HepG2 (cell line): ENCODE measurements around the gene EGFLAM. TPM values are rescaled to one million over a fixed set of nuclear protein-coding genes. Genes with fewer than 3 reads are reported as not detected.
A peak's percentile ranks its signal among the peaks of the same experiment; 100 is the strongest.

Experiments used
- ARID5B ChIP-seq: IDR thresholded peaks from 2 replicates; pipeline ENCODE4 v1.4.0; 2020; ENCODE audit warnings: mild to moderate bottlenecking, missing genetic modification reagents
- BRD4 ChIP-seq: sonication (generic); formaldehyde crosslinking; IDR thresholded peaks from 2 replicates; pipeline ENCODE4 v1.4.0; 2020; ENCODE audit warnings: missing genetic modification reagents
- CCAR2 ChIP-seq: fragments of 200-400 bp; formaldehyde crosslinking; optimal IDR thresholded peaks from 2 replicates; pipeline ENCODE3; 2018; ENCODE audit warnings: low read depth, mild to moderate bottlenecking, low read length, moderate library complexity
- EED ChIP-seq: sonication (generic); formaldehyde crosslinking; IDR thresholded peaks from 2 replicates; pipeline ENCODE4 v1.5.0; 2020; ENCODE audit warnings: mild to moderate bottlenecking, missing genetic modification reagents
- FOSL2 ChIP-seq: sonication (generic); formaldehyde crosslinking; IDR thresholded peaks from 2 replicates; pipeline ENCODE4 v1.4.0; 2020; ENCODE audit warnings: missing genetic modification reagents
- FOXP1 ChIP-seq, 2 experiments: fragments of 450-650 bp in 1 of 2; IDR thresholded peaks; 2 replicates each; pipeline ENCODE4 v1.6.1; 2017 to 2018; ENCODE audit warnings: antibody characterized with exemption in 1 of 2
- KDM2A ChIP-seq: sonication (generic); formaldehyde crosslinking; IDR thresholded peaks from 2 replicates; pipeline ENCODE4 v1.4.0; 2020; ENCODE audit warnings: low read depth, missing genetic modification reagents, borderline replicate concordance
- NCOA2 ChIP-seq: sonication (generic); formaldehyde crosslinking; IDR thresholded peaks from 2 replicates; pipeline ENCODE4 v1.8.0; 2022; ENCODE audit warnings: inconsistent platforms
- NCOR1 ChIP-seq: fragments of 200-600 bp; sonication (generic); IDR thresholded peaks from 2 replicates; pipeline ENCODE4 v1.7.0; 2017; ENCODE audit warnings: antibody characterized with exemption, low read length, borderline replicate concordance
- PCBP2 ChIP-seq: fragments of 200-400 bp; formaldehyde crosslinking; optimal IDR thresholded peaks from 2 replicates; pipeline ENCODE3; 2018; ENCODE audit warnings: low read length, low read depth; ENCODE audit not compliant: poor library complexity, severe bottlenecking
- RBM39 ChIP-seq: fragments of 200-400 bp; formaldehyde crosslinking; IDR thresholded peaks from one replicate; pipeline ENCODE4 v1.6.1; 2018; ENCODE audit warnings: antibody characterized with exemption, mild to moderate bottlenecking, low read depth, low read length; ENCODE audit not compliant: poor library complexity, severe bottlenecking
- SMC3 ChIP-seq: IDR thresholded peaks from 2 replicates; pipeline ENCODE4 v1.6.1; 2011; ENCODE audit warnings: low read length, improper control_type of control experiment
- SOX13 ChIP-seq, 3 experiments: fragments of 450-650 bp in 1 of 3; sonication (generic) in 1 of 3; formaldehyde crosslinking in 1 of 3; IDR thresholded peaks in 2 of 3; conservative IDR thresholded peaks in 1 of 3; 2 replicates each; pipeline versions ENCODE4 v1.5.0 to v1.6.1; 2016 to 2020; ENCODE audit warnings: antibody characterized with exemption in 1 of 3, mild to moderate bottlenecking in 1 of 3, missing compliant biosample characterization in 1 of 3, missing genetic modification reagents in 1 of 3, moderate library complexity in 1 of 3
- TFE3 ChIP-seq: IDR thresholded peaks from 2 replicates; pipeline ENCODE4 v1.6.1; 2016
- XRCC5 ChIP-seq: fragments of 200-400 bp; formaldehyde crosslinking; optimal IDR thresholded peaks from 2 replicates; pipeline ENCODE3; 2017; ENCODE audit warnings: mild to moderate bottlenecking, low read length
- ZNF253 ChIP-seq: sonication (generic); formaldehyde crosslinking; IDR thresholded peaks from 2 replicates; pipeline ENCODE4 v1.8.0; 2022; ENCODE audit warnings: mild to moderate bottlenecking, missing genetic modification reagents, borderline replicate concordance
- ZNF607 ChIP-seq: sonication (generic); formaldehyde crosslinking; IDR thresholded peaks from 2 replicates; pipeline ENCODE4 v1.5.1; 2020; ENCODE audit warnings: missing genetic modification reagents, mild to moderate bottlenecking, borderline replicate concordance
- ZNF614 ChIP-seq: IDR thresholded peaks from 2 replicates; pipeline ENCODE4 v1.6.1; 2018; ENCODE audit warnings: missing biosample characterization, missing genetic modification reagents, inconsistent platforms, borderline replicate concordance
- ZSCAN30 ChIP-seq: sonication (generic); formaldehyde crosslinking; IDR thresholded peaks from 2 replicates; pipeline ENCODE4 v1.5.0; 2020; ENCODE audit warnings: mild to moderate bottlenecking, missing genetic modification reagents
- polyA plus RNA-seq, 8 experiments: library from polyadenylated mRNA; depleted of rRNA in 3 of 8; stranded (reverse) in 7 of 8; unstranded in 1 of 8; fragments of >200 nt; fragmentation: Illumina TruSeq in 4 of 8; extraction: Trizol in 4 of 8; gene quantifications; 2 replicates each; pipeline versions ENCODE4 v1.2.1 to v1.2.3, GENCODE V29; 2011 to 2016; ENCODE audit warnings: low read depth in 4 of 8, missing spikeins in 1 of 8, mixed read lengths in 1 of 8; ENCODE audit not compliant: insufficient read depth in 1 of 8
- total RNA-seq, 5 experiments: library from RNA; depleted of rRNA; stranded (reverse); fragments of >200 nt; fragmentation: Illumina TruSeq; extraction: Trizol; gene quantifications; 2 replicates each; pipeline ENCODE4 v1.2.3, GENCODE V29; 2016; ENCODE audit warnings: low read depth in 1 of 5
- TF ChIP-seq, protein P1 (sequence below): sonication (generic); formaldehyde crosslinking; conservative IDR thresholded peaks from 2 replicates; pipeline ENCODE4 v1.4.0; 2020; ENCODE audit warnings: missing genetic modification reagents
- TF ChIP-seq, protein P2 (sequence below): sonication (generic); IDR thresholded peaks from 2 replicates; pipeline ENCODE4 v1.6.1; 2016; ENCODE audit warnings: low read depth, borderline replicate concordance
- TF ChIP-seq, protein P3 (sequence below), 2 experiments: fragments of 450-650 bp in 1 of 2; sonication (generic) in 1 of 2; formaldehyde crosslinking; IDR thresholded peaks; 2 replicates each; pipeline versions ENCODE4 v1.5.0 to v1.8.0; 2020 to 2022; ENCODE audit warnings: mild to moderate bottlenecking in 1 of 2, missing genetic modification reagents in 1 of 2

EGFLAM gene
- total and polyA plus RNA-seq, 2 of the 13 experiments (the other 11 are each of a cell fraction or from before 2014, with no cell fraction given) = not detected

- TF ChIP-seq ZSCAN30 (CRISPR knock-in tag) (no peak), BRD4 (CRISPR knock-in tag) (no peak), PCBP2 (no peak), FOXP1 (IDR thresholded peaks at IDR 0.05) (no peak), FOXP1 (CRISPR knock-in tag; IDR thresholded peaks at IDR 0.05) (peak; percentile 41; the same call in 1 of the 2 replicates), NCOA2 (CRISPR knock-in tag) (peak; percentile 59), FOSL2 (CRISPR knock-in tag) (peak; percentile 74), NCOR1 (peak; percentile 60; the same call in 1 of the 2 replicates), SOX13 (IDR thresholded peaks at IDR 0.05) (no peak), SOX13 (CRISPR knock-in tag; conservative IDR thresholded peaks at IDR 0.05 in 1 of 2, IDR thresholded peaks at IDR 0.05 in 1 of 2) (peak in 1 of 2 experiments; percentile 59; a peak in 1 of 4 replicates), SMC3 (peak; percentile 80), ZNF607 (CRISPR knock-in tag) (peak; percentile 37; the same call in 1 of the 2 replicates), ZNF614 (CRISPR knock-in tag) (peak; percentile 99), KDM2A (CRISPR knock-in tag) (peak; percentile 57; the same call in 1 of the 2 replicates), EED (CRISPR knock-in tag) (no peak), TFE3 (peak; percentile 86), ZNF253 (CRISPR knock-in tag) (no peak), CCAR2 (no peak), RBM39 (no peak), ARID5B (peak; percentile 86), XRCC5 (peak; percentile 90)
- TF ChIP-seq, protein P1, sequence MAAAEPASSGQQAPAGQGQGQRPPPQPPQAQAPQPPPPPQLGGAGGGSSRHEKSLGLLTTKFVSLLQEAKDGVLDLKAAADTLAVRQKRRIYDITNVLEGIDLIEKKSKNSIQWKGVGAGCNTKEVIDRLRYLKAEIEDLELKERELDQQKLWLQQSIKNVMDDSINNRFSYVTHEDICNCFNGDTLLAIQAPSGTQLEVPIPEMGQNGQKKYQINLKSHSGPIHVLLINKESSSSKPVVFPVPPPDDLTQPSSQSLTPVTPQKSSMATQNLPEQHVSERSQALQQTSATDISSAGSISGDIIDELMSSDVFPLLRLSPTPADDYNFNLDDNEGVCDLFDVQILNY = no peak
- TF ChIP-seq, protein P2, sequence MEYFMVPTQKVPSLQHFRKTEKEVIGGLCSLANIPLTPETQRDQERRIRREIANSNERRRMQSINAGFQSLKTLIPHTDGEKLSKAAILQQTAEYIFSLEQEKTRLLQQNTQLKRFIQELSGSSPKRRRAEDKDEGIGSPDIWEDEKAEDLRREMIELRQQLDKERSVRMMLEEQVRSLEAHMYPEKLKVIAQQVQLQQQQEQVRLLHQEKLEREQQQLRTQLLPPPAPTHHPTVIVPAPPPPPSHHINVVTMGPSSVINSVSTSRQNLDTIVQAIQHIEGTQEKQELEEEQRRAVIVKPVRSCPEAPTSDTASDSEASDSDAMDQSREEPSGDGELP = peak; percentile 74
- TF ChIP-seq, protein P3, sequence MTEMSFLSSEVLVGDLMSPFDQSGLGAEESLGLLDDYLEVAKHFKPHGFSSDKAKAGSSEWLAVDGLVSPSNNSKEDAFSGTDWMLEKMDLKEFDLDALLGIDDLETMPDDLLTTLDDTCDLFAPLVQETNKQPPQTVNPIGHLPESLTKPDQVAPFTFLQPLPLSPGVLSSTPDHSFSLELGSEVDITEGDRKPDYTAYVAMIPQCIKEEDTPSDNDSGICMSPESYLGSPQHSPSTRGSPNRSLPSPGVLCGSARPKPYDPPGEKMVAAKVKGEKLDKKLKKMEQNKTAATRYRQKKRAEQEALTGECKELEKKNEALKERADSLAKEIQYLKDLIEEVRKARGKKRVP (CRISPR knock-in tag; IDR thresholded peaks at IDR 0.05) = peak in 1 of 2 experiments; percentile 98; a peak in 2 of 4 replicates
These were observed 124.5 kb downstream of the EGFLAM start (continued) for GRCh38 chr5:38382898-38383297.
